ENCODE measurements around the gene TP53TG5.

TP53TG5 gene

GRCh38 chr20:45346291-45346718 is 31.8 kb downstream of the TP53TG5 start:
- no peak for DNase-seq (ENCODE audit: low read depth in 2 of 2)

- no peak for DNase-seq (ENCODE audit: low read depth in 2 of 2)
Observed at GRCh38 chr20:45345104-45345936, 32.8 kb downstream of the TP53TG5 start.

GRCh38 chr20:45344168-45344860 is 33.8 kb downstream of the TP53TG5 start:
- no peak for DNase-seq (ENCODE audit: low read depth in 2 of 2)

GRCh38 chr20:45343532-45344167 is 34.5 kb downstream of the TP53TG5 start:
- DNase-seq (ENCODE audit: low read depth in 2 of 2): no peak

- no peak for DNase-seq (ENCODE audit: low read depth in 2 of 2)
Observed at GRCh38 chr20:45342855-45343531, 35.1 kb downstream of the TP53TG5 start.

GRCh38 chr20:45341939-45342854 is 35.9 kb downstream of the TP53TG5 start:
- DNase-seq (ENCODE audit: low read depth in 2 of 2): no peak

- DNase-seq (ENCODE audit: low read depth in 2 of 2): no peak
Observed at GRCh38 chr20:45341579-45341938, 36.6 kb downstream of the TP53TG5 start.

GRCh38 chr20:45340951-45341350 is 37.2 kb downstream of the TP53TG5 start:
- DNase-seq (ENCODE audit: low read depth in 2 of 2): no peak

- no peak for DNase-seq (ENCODE audit: low read depth in 2 of 2)
Observed at GRCh38 chr20:45340236-45340847, 37.8 kb downstream of the TP53TG5 start.

- DNase-seq (ENCODE audit: low read depth in 2 of 2): no peak
Observed at GRCh38 chr20:45339799-45340198, 38.3 kb downstream of the TP53TG5 start.

- no peak for DNase-seq (ENCODE audit: low read depth in 2 of 2)
Observed at GRCh38 chr20:45339084-45339483, 39.0 kb downstream of the TP53TG5 start.

- DNase-seq (ENCODE audit: low read depth in 2 of 2): no peak
Observed at GRCh38 chr20:45338121-45339030, 39.7 kb downstream of the TP53TG5 start.

- DNase-seq (ENCODE audit: low read depth in 2 of 2): no peak
Observed at GRCh38 chr20:45337367-45338120, 40.6 kb downstream of the TP53TG5 start.

GRCh38 chr20:45336530-45337366 is 41.4 kb downstream of the TP53TG5 start:
- DNase-seq (ENCODE audit: low read depth in 2 of 2): no peak

GRCh38 chr20:45330476-45330875 is 47.6 kb downstream of the TP53TG5 start:
- no peak for DNase-seq (ENCODE audit: low read depth in 2 of 2)

GRCh38 chr20:45329497-45330319 is 48.4 kb downstream of the TP53TG5 start:
- no peak for DNase-seq (ENCODE audit: low read depth in 2 of 2)

- DNase-seq (ENCODE audit: low read depth in 2 of 2): no peak
Observed at GRCh38 chr20:45328451-45328850, 49.7 kb downstream of the TP53TG5 start.

All from stimulated activated CD8-positive, alpha-beta memory T cell treated with anti-CD3 and anti-CD28 coated beads, Interleukin-2, amount 100 ng/mL, for 48 hours (primary cell).